PC-9 (cell line): ENCODE results near the gene FUCA2. TPM values are rescaled to one million over a fixed set of nuclear protein-coding genes. Genes with fewer than 3 reads are reported as not detected.

ENCODE experiments used
- BruUV-seq: library from RNA; stranded (reverse); fragments of 400-500 nt; replicated peaks from 2 replicates; lab custom pipeline; 2021; lab: Mats Ljungman, UMichigan
- CTCF ChIA-PET: fragments of 300-600 bp; sonication (Branson Sonifier 250); formaldehyde crosslinking; loops from one replicate; lab custom pipeline; 2022; ENCODE audit warnings: antibody characterized with exemption; lab: Charles Lee
- POLR2A ChIA-PET: fragments of 300-600 bp; sonication (Branson Sonifier 250); formaldehyde crosslinking; loops from one replicate; lab custom pipeline; 2022; ENCODE audit warnings: antibody characterized with exemption; ENCODE audit not compliant: unreplicated experiment; lab: Charles Lee
- DNase-seq, 2 experiments: peaks; one replicate each; pipeline versions ENCODE4 v3.0.0 to v3.0.0-alpha.2; 2015 to 2022; ENCODE audit warnings: mixed read lengths in 1 of 2
- H2AFZ ChIP-seq: fragments of 200-600 bp; sonication (generic); 2 replicates; pipeline ENCODE4 v1.8.1; 2017; ENCODE audit warnings: antibody characterized with exemption
- H3F3A ChIP-seq: fragments of 200-600 bp; sonication (generic); 2 replicates; pipeline ENCODE4 v1.8.1; 2017; ENCODE audit warnings: antibody characterized with exemption, mild to moderate bottlenecking, low read depth; ENCODE audit not compliant: insufficient read depth
- H3K27ac ChIP-seq: fragments of 200-600 bp; sonication (generic); 2 replicates; pipeline ENCODE4 v1.6.1; 2016; ENCODE audit warnings: mixed run types
- H3K27me3 ChIP-seq: fragments of 200-600 bp; sonication (generic); 2 replicates; pipeline ENCODE4 v1.6.1; 2016; ENCODE audit warnings: low read depth, mixed run types; ENCODE audit not compliant: insufficient read depth
- H3K36me3 ChIP-seq: fragments of 200-600 bp; sonication (generic); 2 replicates; pipeline ENCODE4 v1.6.1; 2016; ENCODE audit warnings: low read depth, mixed run types
- H3K4me1 ChIP-seq: fragments of 200-600 bp; sonication (generic); replicated peaks from 2 replicates; pipeline ENCODE4 v1.6.1; 2016; ENCODE audit warnings: mixed run types; ENCODE audit not compliant: insufficient read depth
- H3K4me2 ChIP-seq: fragments of 200-600 bp; sonication (generic); 2 replicates; pipeline ENCODE4 v1.6.1; 2017; ENCODE audit warnings: mixed run types
- H3K4me3 ChIP-seq: fragments of 200-600 bp; sonication (generic); 2 replicates; pipeline ENCODE4 v1.6.1; 2016; ENCODE audit warnings: mixed run types
- H3K79me2 ChIP-seq: fragments of 200-600 bp; sonication (generic); 2 replicates; pipeline ENCODE4 v1.6.1; 2017; ENCODE audit warnings: low read depth, mixed run types
- H3K9me2 ChIP-seq: fragments of 200-600 bp; sonication (generic); 2 replicates; pipeline ENCODE4 v1.8.1; 2017; ENCODE audit warnings: mild to moderate bottlenecking; ENCODE audit not compliant: insufficient read depth
- H3K9me3 ChIP-seq: fragments of 200-600 bp; sonication (generic); 2 replicates; pipeline ENCODE4 v1.8.1; 2016; ENCODE audit warnings: low read depth; ENCODE audit not compliant: insufficient read depth
- H4K20me1 ChIP-seq: fragments of 200-600 bp; sonication (generic); 2 replicates; pipeline ENCODE4 v1.8.1; 2017; ENCODE audit not compliant: insufficient read depth
- EZH2 ChIP-seq: fragments of 200-600 bp; sonication (generic); IDR thresholded peaks from 2 replicates; pipeline ENCODE4 v1.8.0; 2017; ENCODE audit warnings: antibody characterized with exemption, low read depth
- intact Hi-C: fragments of 100-400 bp; cut with micrococcal nuclease; formaldehyde crosslinking; loops from one replicate; pipeline ENCODE4 v1.10.0; 2022; ENCODE audit not compliant: unreplicated experiment
- total RNA-seq: library from RNA; stranded (reverse); gene quantifications from 2 replicates; pipeline ENCODE4 v1.2.3, GENCODE V29; 2021
- TF ChIP-seq, protein P1 (sequence below): fragments of 200-600 bp; sonication (generic); conservative IDR thresholded peaks from 2 replicates; pipeline ENCODE4 v1.6.1; 2017; ENCODE audit warnings: mixed run types, antibody characterized with exemption, mild to moderate bottlenecking, moderate library complexity

The FUCA2 gene
- total RNA-seq, 1 experiment from 2014 or later: 74.8 TPM

DNA sequence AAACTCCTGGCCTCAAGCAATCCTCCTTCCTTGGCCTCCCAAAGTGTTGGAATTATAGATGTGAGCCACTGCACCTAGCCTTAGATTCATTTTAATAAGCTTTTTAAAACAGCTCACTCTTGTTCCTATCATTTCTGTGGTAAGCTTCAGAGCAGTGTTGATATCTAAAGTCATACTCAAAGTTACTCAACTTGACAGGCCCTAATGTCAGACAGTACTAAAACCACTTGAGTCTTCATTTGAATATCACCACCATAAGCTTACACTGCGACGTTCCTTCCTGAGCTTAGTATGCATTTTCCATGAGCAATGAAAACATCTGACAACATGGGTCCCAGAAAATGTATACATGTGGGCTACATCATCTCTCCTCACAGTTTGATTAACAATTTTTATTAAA lies 6.0 kb downstream of the FUCA2 start:
- Histone ChIP-seq H4K20me1 (peaks cover 6% of the 10 kb centered on the region), H3F3A (no peaks in the 10 kb centered on the region), H3K4me1 (peaks cover 17% of the 10 kb centered on the region), H3K4me2 (no peak overlapping the region), H3K4me3 (no peak overlapping the region), H3K36me3 (peaks cover 26% of the 10 kb centered on the region; the same call in 1 of the 2 replicates), H2AFZ (no peak overlapping the region), H3K79me2 (peaks cover 31% of the 10 kb centered on the region), H3K9me2 (no peaks in the 10 kb centered on the region), H3K27ac (no peak overlapping the region), H3K9me3 (no peaks in the 10 kb centered on the region), H3K27me3 (no peaks in the 10 kb centered on the region)
- ChIA-PET CTCF (no interaction called here), POLR2A (no interaction called here)
- no TSS peak for BruUV-seq
- intact Hi-C loops: loop anchor here (10.0 kb wide), 1 partner anchor 1031 kb away; no protein-coding TSS in a partner anchor
- TF ChIP-seq, protein P1, sequence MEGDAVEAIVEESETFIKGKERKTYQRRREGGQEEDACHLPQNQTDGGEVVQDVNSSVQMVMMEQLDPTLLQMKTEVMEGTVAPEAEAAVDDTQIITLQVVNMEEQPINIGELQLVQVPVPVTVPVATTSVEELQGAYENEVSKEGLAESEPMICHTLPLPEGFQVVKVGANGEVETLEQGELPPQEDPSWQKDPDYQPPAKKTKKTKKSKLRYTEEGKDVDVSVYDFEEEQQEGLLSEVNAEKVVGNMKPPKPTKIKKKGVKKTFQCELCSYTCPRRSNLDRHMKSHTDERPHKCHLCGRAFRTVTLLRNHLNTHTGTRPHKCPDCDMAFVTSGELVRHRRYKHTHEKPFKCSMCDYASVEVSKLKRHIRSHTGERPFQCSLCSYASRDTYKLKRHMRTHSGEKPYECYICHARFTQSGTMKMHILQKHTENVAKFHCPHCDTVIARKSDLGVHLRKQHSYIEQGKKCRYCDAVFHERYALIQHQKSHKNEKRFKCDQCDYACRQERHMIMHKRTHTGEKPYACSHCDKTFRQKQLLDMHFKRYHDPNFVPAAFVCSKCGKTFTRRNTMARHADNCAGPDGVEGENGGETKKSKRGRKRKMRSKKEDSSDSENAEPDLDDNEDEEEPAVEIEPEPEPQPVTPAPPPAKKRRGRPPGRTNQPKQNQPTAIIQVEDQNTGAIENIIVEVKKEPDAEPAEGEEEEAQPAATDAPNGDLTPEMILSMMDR: no peak
- TF ChIP-seq EZH2: no peak
- no peak for DNase-seq

DNA sequence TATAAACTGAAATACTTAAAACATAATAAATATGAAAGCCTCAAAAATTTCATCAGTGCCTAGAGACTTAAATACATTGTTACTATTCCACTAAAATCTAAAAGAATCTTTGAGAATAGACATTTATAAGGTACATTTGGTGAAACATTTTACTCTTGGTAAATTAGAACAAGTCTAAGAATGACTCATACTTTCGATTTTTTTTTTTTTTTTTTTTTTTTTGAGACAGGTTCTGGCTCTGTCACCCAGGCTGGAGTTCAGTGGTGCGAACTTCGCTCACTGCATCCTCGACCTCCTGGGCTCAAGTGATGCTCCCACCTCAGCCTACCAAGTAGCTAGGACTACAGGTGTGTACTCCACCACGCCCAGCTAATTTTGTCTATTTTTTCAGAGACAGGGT lies 6.4 kb downstream of the FUCA2 start:
- H4K20me1 ChIP-seq: peaks cover 6% of the 10 kb centered on the region
- TF ChIP-seq EZH2: no peak
- TF ChIP-seq, protein P1: no peak
- peaks cover 12% of the 10 kb centered on the region for H3K4me1 ChIP-seq
- no peaks in the 10 kb centered on the region for H3K9me3 ChIP-seq
- ChIA-PET POLR2A (no interaction called here), CTCF (no interaction called here)
- BruUV-seq: no TSS peak
- H3K79me2 ChIP-seq: peaks cover 27% of the 10 kb centered on the region
- H3K4me2 ChIP-seq: no peak overlapping the region
- no peak overlapping the region for H2AFZ ChIP-seq
- no peaks in the 10 kb centered on the region for H3K9me2 ChIP-seq
- intact Hi-C loops: loop anchor here (10.0 kb wide), 1 partner anchor 1030 kb away; no protein-coding TSS in a partner anchor
- H3K27me3 ChIP-seq: no peaks in the 10 kb centered on the region
- no peaks in the 10 kb centered on the region for H3F3A ChIP-seq
- H3K36me3 ChIP-seq: peaks cover 28% of the 10 kb centered on the region; the same call in 1 of the 2 replicates
- H3K4me3 ChIP-seq: no peak overlapping the region
- H3K27ac ChIP-seq: no peak overlapping the region
- no peak for DNase-seq

DNA sequence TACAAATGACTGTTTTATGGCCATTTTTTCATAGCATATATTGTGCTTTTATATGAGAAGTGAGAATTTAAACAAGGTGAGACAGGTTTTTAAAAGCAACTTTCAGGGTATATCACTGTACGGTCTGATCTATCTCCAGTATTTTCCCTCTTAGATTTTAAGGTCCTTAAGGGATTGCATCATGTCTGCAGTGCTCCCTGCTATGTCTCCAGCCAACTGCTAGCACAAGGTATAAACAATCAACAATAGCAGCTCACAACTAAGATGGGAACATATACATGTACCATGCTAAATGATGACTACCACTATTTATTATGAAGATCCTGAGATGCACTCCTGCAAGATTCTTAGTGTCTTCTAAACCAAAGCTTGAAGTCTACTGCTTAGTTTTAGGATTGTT lies 7.2 kb downstream of the FUCA2 start:
- peaks cover 20% of the 10 kb centered on the region for H3K79me2 ChIP-seq
- no peak for DNase-seq
- no peak for TF ChIP-seq EZH2
- TF ChIP-seq, protein P1: no peak
- H3K36me3 ChIP-seq: peaks cover 36% of the 10 kb centered on the region; the same call in 1 of the 2 replicates
- H3K9me3 ChIP-seq: no peaks in the 10 kb centered on the region
- intact Hi-C loops: loop anchor here (10.0 kb wide), 1 partner anchor 1030 kb away; no protein-coding TSS in a partner anchor
- H3K4me3 ChIP-seq: no peak overlapping the region
- peaks cover 5% of the 10 kb centered on the region; the same call in 1 of the 2 replicates for H3K4me1 ChIP-seq
- H4K20me1 ChIP-seq: peaks cover 6% of the 10 kb centered on the region
- POLR2A ChIA-PET: no interaction called here
- H3K27me3 ChIP-seq: no peaks in the 10 kb centered on the region
- H3F3A ChIP-seq: no peaks in the 10 kb centered on the region
- BruUV-seq: no TSS peak
- no peak overlapping the region for H3K4me2 ChIP-seq
- no peak overlapping the region for H3K27ac ChIP-seq
- CTCF ChIA-PET: no interaction called here
- H2AFZ ChIP-seq: no peak overlapping the region
- no peaks in the 10 kb centered on the region for H3K9me2 ChIP-seq
